HCT116 (cell line): Measurements from ENCODE around the gene ZCCHC17.

ENCODE experiments used
- CEBPB ChIP-seq: IDR thresholded peaks from 2 replicates; pipeline ENCODE4 v1.6.1; 2012; ENCODE audit warnings: low read depth
- ELF1 ChIP-seq: IDR thresholded peaks from 2 replicates; pipeline ENCODE4 v1.6.1; 2012; ENCODE audit warnings: low read depth, borderline replicate concordance
- POLR2A ChIP-seq: IDR thresholded peaks from 2 replicates; pipeline ENCODE4 v1.7.0; 2011; ENCODE audit warnings: borderline replicate concordance; ENCODE audit not compliant: insufficient read depth, insufficient read length; ENCODE audit errors: extremely low read depth
- SRF ChIP-seq: IDR thresholded peaks from 2 replicates; pipeline ENCODE4 v1.6.1; 2012; ENCODE audit warnings: low read depth
- TF ChIP-seq, protein P1 (sequence below), 3 experiments: fragments of 200-600 bp in 1 of 3; sonication (generic) in 1 of 3; IDR thresholded peaks in 2 of 3; conservative IDR thresholded peaks in 1 of 3; 2 replicates each; pipeline ENCODE4 v1.5.1; 2012 to 2017; ENCODE audit warnings: low read depth in 2 of 3, low read length in 2 of 3, antibody characterized with exemption in 1 of 3, borderline replicate concordance in 1 of 3, control low read depth in 1 of 3, mild to moderate bottlenecking in 1 of 3, mixed read lengths in 1 of 3, mixed run types in 1 of 3, moderate library complexity in 1 of 3; ENCODE audit not compliant: insufficient read depth in 1 of 3

DNA sequence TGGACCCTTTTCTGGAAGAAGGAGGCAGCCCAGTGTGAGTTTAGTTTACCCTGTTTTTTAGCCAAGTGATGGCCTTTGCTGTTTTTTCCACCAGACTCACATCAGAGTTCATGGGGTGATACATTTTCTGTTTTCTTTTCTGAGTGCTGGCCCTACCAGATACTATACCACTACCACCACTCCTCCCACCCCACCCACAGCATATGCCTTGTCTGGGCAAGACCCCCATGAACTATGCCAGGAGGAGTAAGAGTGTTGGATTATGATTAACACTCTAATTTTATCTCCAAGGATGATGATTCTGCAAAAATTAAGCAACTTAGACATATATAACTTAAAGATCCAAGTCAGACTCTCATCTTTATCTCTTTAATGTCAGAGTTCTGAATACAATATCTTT lies 50.0 kb downstream of the ZCCHC17 start:
- TF ChIP-seq ELF1 = no peak
- TF ChIP-seq, protein P1, sequence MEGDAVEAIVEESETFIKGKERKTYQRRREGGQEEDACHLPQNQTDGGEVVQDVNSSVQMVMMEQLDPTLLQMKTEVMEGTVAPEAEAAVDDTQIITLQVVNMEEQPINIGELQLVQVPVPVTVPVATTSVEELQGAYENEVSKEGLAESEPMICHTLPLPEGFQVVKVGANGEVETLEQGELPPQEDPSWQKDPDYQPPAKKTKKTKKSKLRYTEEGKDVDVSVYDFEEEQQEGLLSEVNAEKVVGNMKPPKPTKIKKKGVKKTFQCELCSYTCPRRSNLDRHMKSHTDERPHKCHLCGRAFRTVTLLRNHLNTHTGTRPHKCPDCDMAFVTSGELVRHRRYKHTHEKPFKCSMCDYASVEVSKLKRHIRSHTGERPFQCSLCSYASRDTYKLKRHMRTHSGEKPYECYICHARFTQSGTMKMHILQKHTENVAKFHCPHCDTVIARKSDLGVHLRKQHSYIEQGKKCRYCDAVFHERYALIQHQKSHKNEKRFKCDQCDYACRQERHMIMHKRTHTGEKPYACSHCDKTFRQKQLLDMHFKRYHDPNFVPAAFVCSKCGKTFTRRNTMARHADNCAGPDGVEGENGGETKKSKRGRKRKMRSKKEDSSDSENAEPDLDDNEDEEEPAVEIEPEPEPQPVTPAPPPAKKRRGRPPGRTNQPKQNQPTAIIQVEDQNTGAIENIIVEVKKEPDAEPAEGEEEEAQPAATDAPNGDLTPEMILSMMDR (IDR thresholded peaks at IDR 0.05 in 2 of 3, conservative IDR thresholded peaks at IDR 0.05 in 1 of 3; ENCODE audit: borderline replicate concordance in 1 of 3, insufficient read depth in 1 of 3, low read depth in 2 of 3, low read length in 2 of 3) = no peak
- no peak for TF ChIP-seq POLR2A
- no peak for TF ChIP-seq SRF
- no peak for TF ChIP-seq CEBPB
